ENCODE data around the gene ESCO1. TPM values are rescaled to one million over a fixed set of nuclear protein-coding genes. Genes with fewer than 3 reads are reported as not detected.

ESCO1 gene
- total RNA-seq, 2 experiments from 2014 or later: 25.3 to 37.7 TPM

GRCh38 chr18:21486905-21487437 lies 113.5 kb downstream of the ESCO1 start:
- Histone ChIP-seq H3K4me1 (ENCODE audit: insufficient read depth, low read length, poor library complexity, severe bottlenecking) (peaks cover 5% of the 10 kb centered on the region), H3K4me3 (ENCODE audit: low read depth, low read length, poor library complexity, severe bottlenecking) (no peak overlapping the region), H3K27ac (ENCODE audit: low read depth, low read length, poor library complexity, severe bottlenecking) (no peak overlapping the region), H4K20me1 (ENCODE audit: insufficient read depth, low read length) (no peaks in the 10 kb centered on the region), H3K36me3 (ENCODE audit: insufficient read depth, low read length) (no peaks in the 10 kb centered on the region), H3K4me2 (ENCODE audit: low read length) (no peak overlapping the region), H3K9me2 (ENCODE audit: insufficient read depth, low read length) (no peaks in the 10 kb centered on the region), H3K9me3 (ENCODE audit: low read length) (no peaks in the 10 kb centered on the region), H3K79me2 (ENCODE audit: insufficient read depth, low read depth, low read length) (no peaks in the 10 kb centered on the region), H2AFZ (ENCODE audit: low read length) (no peak overlapping the region)
- no TSS peak for BruUV-seq (replicated peaks)
- POLR2A ChIA-PET: interaction anchor here (1.0 to 1.2 kb wide), 2 partner anchors 22 to 292 kb away, joined by 3 to 4 read pairs; no protein-coding TSS in a partner anchor
- no peak for DNase-seq (ENCODE audit: low spot score)
- TF ChIP-seq EZH2phosphoT487 (IDR thresholded peaks at IDR 0.05; ENCODE audit: borderline replicate concordance, low read depth, low read length): no peak
- TF ChIP-seq CTCF (conservative IDR thresholded peaks at IDR 0.05; ENCODE audit: low read length): no peak
- CTCF ChIA-PET (ENCODE audit: unreplicated experiment): interaction anchor here (1.0 kb wide), 1 partner anchor 253 kb away, joined by 3 read pairs; the partner anchor contains the start of gene MIB1
- intact Hi-C loops (cut with micrococcal nuclease; ENCODE audit: unreplicated experiment): loop anchor here (5.0 kb wide), 1 partner anchor 365 kb away; no protein-coding TSS in a partner anchor

DNA sequence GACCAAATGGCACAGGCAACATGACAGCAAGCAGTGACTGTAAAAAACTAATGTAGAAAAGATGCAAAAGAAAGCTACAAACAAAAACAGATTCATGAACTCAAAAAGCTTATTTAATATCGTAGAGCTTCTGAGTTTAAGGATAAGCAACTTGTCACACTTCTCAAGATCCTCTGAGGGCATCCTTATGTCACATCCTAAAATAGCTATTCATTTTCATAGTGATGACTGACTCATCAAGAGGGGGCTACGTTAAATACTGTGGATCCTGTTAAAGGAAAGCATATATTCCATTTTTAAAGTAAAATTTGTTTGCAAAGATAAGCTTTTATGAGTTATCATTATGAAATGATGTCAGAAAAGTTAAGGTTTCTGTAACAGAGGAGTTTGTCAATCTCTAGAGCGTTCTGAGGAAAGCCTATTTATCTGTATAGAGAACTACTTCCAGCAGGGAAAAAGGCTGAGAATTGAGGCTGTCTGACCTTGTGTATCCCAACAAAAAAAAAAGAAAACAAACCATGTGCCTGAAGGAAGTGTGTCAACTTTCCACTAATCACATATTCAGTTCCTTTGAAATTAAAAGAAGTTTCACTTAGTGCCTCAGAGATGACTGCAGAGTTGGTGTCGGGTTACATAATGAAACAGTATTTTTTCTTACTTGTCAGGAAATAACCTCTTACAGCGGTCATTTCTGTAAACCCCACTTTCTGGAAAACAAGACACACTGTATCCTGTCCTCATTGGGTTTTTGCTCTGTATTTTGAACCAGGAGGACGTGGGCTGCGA lies 115.5 kb downstream of the ESCO1 start:
- Histone ChIP-seq H3K4me3 (ENCODE audit: low read depth, low read length, poor library complexity, severe bottlenecking) (no peak overlapping the region), H3K4me1 (ENCODE audit: insufficient read depth, low read length, poor library complexity, severe bottlenecking) (no peaks in the 10 kb centered on the region), H3K9me3 (ENCODE audit: low read length) (no peaks in the 10 kb centered on the region), H3K9me2 (ENCODE audit: insufficient read depth, low read length) (no peaks in the 10 kb centered on the region), H4K20me1 (ENCODE audit: insufficient read depth, low read length) (no peaks in the 10 kb centered on the region), H3K27ac (ENCODE audit: low read depth, low read length, poor library complexity, severe bottlenecking) (no peak overlapping the region), H3K79me2 (ENCODE audit: insufficient read depth, low read depth, low read length) (no peaks in the 10 kb centered on the region), H2AFZ (ENCODE audit: low read length) (no peak overlapping the region), H3K36me3 (ENCODE audit: insufficient read depth, low read length) (no peaks in the 10 kb centered on the region), H3K4me2 (ENCODE audit: low read length) (no peak overlapping the region)
- CTCF ChIA-PET (ENCODE audit: unreplicated experiment): interaction anchor here (0.9 to 1.1 kb wide), 2 partner anchors 16 to 447 kb away, joined by 3 read pairs; no protein-coding TSS in a partner anchor
- POLR2A ChIA-PET: interaction anchor here (0.6 to 0.8 kb wide), 4 partner anchors 21 to 448 kb away, joined by 3 to 4 read pairs (median 3); no protein-coding TSS in a partner anchor
- intact Hi-C loops (cut with micrococcal nuclease; ENCODE audit: unreplicated experiment): loop anchor here (5.0 kb wide), 1 partner anchor 367 kb away; no protein-coding TSS in a partner anchor
- TF ChIP-seq EZH2phosphoT487 (IDR thresholded peaks at IDR 0.05; ENCODE audit: borderline replicate concordance, low read depth, low read length) (no peak), CTCF (conservative IDR thresholded peaks at IDR 0.05; ENCODE audit: low read length) (no peak)
- no peak for DNase-seq (ENCODE audit: low spot score)
- BruUV-seq (replicated peaks): no TSS peak
